ENCODE results near the gene FANCC.
"Not testable (repeated sequence)": the region's sequence is repeated elsewhere in the genome, so short reads cannot be mapped to it uniquely, and the experiment has no call there.

GRCh38 chr9:95329061-95329460 lies 11.6 kb upstream of the FANCC start:
- not testable (repeated sequence) for TF ChIP-seq CTCF, POLR2A (IDR thresholded peaks at IDR 0.05)
